Chondrocyte (in vitro differentiated cells): ENCODE measurements around the gene FCRL3. TPM values are rescaled to one million over a fixed set of nuclear protein-coding genes. Genes with fewer than 3 reads are reported as not detected.

Experiments used
- DNase-seq: peaks from one replicate; pipeline ENCODE4 v3.0.0; 2021; ENCODE audit warnings: mixed read lengths, low spot score
- H3K27ac Mint-ChIP-seq: one replicate; pipeline ENCODE4 v1.8.0; 2021; ENCODE audit warnings: mild to moderate bottlenecking, moderate library complexity, mixed read lengths; ENCODE audit not compliant: unreplicated experiment
- H3K27me3 Mint-ChIP-seq: 2 replicates; pipeline ENCODE4 v1.8.0; 2021; ENCODE audit warnings: low read depth, mixed read lengths
- H3K36me3 Mint-ChIP-seq: 2 replicates; pipeline ENCODE4 v1.8.0; 2021; ENCODE audit warnings: low read depth, mixed read lengths
- H3K4me1 Mint-ChIP-seq: 2 replicates; pipeline ENCODE4 v1.8.0; 2021; ENCODE audit warnings: low read depth, mild to moderate bottlenecking, mixed read lengths
- H3K4me3 Mint-ChIP-seq: one replicate; pipeline ENCODE4 v1.8.0; 2021; ENCODE audit warnings: mild to moderate bottlenecking, moderate library complexity, mixed read lengths; ENCODE audit not compliant: unreplicated experiment
- H3K9me3 Mint-ChIP-seq: 2 replicates; pipeline ENCODE4 v1.8.0; 2021; ENCODE audit warnings: low read depth, mixed read lengths
- total RNA-seq: library from RNA; stranded (reverse); gene quantifications from 3 replicates; pipeline ENCODE4 v1.2.1, GENCODE V29; 2021
- TF ChIP-seq, protein P1 (sequence below): fragments of 200-600 bp; sonication (generic); IDR thresholded peaks from 2 replicates; pipeline ENCODE4 v1.5.0; 2021; ENCODE audit warnings: antibody characterized with exemption, mild to moderate bottlenecking, moderate library complexity

The FCRL3 gene
- total RNA-seq, 1 donor from 2014 or later: not detected

DNA sequence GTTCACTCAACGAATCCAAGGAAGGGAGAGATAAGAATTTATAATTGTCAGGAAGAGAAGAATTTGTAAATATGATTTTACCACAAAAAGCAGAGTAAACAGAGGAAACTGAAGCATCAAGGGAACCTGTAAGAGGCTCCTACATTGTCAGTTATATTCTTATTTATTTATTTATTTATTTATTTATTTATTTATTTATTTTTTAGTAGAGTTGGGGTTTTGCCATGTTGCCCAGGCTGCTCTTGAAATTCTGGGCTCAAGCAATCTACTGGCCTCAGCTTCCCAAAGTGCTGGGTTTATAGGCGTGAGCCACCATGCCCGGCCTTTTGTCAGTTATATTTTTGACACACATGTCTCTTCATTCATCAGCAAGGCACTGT, 47.1 kb downstream of the FCRL3 start:
- TF ChIP-seq, protein P1, sequence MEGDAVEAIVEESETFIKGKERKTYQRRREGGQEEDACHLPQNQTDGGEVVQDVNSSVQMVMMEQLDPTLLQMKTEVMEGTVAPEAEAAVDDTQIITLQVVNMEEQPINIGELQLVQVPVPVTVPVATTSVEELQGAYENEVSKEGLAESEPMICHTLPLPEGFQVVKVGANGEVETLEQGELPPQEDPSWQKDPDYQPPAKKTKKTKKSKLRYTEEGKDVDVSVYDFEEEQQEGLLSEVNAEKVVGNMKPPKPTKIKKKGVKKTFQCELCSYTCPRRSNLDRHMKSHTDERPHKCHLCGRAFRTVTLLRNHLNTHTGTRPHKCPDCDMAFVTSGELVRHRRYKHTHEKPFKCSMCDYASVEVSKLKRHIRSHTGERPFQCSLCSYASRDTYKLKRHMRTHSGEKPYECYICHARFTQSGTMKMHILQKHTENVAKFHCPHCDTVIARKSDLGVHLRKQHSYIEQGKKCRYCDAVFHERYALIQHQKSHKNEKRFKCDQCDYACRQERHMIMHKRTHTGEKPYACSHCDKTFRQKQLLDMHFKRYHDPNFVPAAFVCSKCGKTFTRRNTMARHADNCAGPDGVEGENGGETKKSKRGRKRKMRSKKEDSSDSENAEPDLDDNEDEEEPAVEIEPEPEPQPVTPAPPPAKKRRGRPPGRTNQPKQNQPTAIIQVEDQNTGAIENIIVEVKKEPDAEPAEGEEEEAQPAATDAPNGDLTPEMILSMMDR: no peak
- no peak overlapping the region for H3K27ac Mint-ChIP-seq
- DNase-seq: no peak
- H3K36me3 Mint-ChIP-seq: no peaks in the 10 kb centered on the region
- H3K4me1 Mint-ChIP-seq: no peaks in the 10 kb centered on the region
- H3K9me3 Mint-ChIP-seq: no peaks in the 10 kb centered on the region
- peaks cover 8% of the 10 kb centered on the region for H3K27me3 Mint-ChIP-seq
- H3K4me3 Mint-ChIP-seq: no peak overlapping the region

DNA sequence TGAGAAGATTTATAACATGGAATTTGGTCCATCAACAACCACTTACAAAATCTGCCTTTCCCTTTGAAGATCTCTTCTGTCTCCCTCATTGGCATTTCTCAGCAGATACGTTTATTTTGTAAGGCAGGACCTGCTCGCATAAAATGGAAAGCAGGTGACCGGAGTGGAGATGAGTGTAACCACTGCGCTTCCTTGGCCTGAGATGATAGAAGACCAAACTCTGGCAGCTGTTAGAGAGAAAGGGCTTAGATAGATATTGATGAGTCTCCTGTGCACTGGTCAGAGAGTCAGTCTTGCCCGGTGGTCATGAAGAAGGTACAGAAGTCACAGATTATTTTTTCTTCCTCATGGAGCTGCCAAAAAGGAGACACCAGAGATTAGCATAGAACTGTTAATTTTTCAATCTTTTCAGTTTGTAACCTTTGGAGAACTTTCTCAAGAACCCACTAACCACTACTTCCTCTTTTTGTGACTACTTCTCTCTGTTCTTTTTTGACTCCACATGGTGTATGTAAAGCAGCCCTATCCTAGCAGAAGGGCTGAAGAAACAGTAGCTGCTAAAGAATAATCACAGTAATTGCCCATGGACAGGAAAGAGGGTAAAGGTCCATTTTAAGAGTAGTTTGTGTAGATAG, 47.6 kb downstream of the FCRL3 start:
- Mint-ChIP-seq H3K27me3 (peaks cover 8% of the 10 kb centered on the region), H3K36me3 (no peaks in the 10 kb centered on the region), H3K9me3 (no peaks in the 10 kb centered on the region), H3K4me1 (no peaks in the 10 kb centered on the region), H3K27ac (no peak overlapping the region), H3K4me3 (no peak overlapping the region)
- DNase-seq: no peak
- TF ChIP-seq, protein P1: no peak

DNA sequence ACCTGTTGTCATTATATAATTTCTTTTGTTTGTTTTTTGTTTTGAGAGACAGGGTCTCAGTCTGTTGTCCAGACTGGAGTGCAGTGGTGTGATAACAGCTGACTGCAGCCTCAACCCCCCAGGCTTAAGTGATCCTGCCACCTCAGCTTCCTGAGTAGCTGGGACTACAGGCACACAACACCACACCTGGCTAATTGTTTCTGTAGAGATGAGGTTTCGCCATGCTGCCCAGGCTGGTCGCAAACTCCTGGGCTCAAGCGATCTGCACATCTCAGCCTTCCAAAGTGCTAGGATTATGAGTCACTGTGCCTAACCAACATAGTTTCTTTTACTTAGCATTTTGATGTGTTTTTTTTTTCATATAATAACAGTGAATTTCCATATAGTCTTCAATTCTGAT, 52.3 kb downstream of the FCRL3 start:
- no peak overlapping the region for H3K4me3 Mint-ChIP-seq
- no peaks in the 10 kb centered on the region for H3K9me3 Mint-ChIP-seq
- DNase-seq: no peak
- H3K36me3 Mint-ChIP-seq: no peaks in the 10 kb centered on the region
- TF ChIP-seq, protein P1: no peak
- no peaks in the 10 kb centered on the region for H3K4me1 Mint-ChIP-seq
- no peak overlapping the region for H3K27ac Mint-ChIP-seq
- peaks cover 13% of the 10 kb centered on the region for H3K27me3 Mint-ChIP-seq

DNA sequence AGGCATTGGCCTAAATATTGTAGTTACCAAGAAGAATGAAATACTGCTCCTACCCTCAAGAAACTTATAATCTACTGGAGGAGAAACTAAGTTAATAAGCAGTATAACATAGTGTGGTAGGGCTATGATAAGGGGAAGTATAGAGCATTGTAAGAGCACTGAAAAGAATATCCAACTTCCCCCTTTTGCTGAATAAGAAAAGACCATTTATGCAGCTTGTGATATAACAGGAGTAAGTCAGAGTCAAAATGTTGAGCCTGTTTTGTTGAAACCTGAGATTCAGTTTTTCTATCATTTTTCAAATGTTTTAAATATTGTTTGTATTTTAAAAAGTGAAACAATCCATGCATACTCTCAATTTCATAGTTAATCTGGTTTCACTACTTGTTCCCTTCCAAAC, 54.4 kb downstream of the FCRL3 start:
- no peaks in the 10 kb centered on the region for H3K36me3 Mint-ChIP-seq
- H3K9me3 Mint-ChIP-seq: no peaks in the 10 kb centered on the region
- TF ChIP-seq, protein P1: no peak
- no peak overlapping the region for H3K4me3 Mint-ChIP-seq
- H3K4me1 Mint-ChIP-seq: no peaks in the 10 kb centered on the region
- DNase-seq: no peak
- H3K27ac Mint-ChIP-seq: no peak overlapping the region
- peaks cover 9% of the 10 kb centered on the region for H3K27me3 Mint-ChIP-seq

DNA sequence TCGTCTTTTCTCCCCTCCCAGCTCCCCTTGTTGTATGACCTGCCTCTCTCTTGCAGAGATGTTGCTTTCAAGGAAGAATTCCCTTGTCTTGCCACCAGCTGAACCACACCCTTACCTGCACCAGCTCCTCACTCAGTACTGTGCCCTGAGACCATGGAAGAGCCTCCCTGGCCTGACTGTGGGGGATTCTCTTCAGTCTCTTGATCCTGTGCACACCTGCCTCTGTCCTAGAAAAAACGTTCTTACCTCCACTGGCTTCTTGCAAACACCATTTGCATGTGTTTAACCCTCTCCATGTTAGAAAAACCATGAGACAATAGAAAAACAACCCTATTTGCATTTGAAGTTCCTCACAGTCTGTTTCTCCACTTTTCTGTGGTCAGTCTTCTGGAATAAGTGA, 59.4 kb downstream of the FCRL3 start:
- DNase-seq: no peak
- no peaks in the 10 kb centered on the region for H3K4me1 Mint-ChIP-seq
- H3K27ac Mint-ChIP-seq: no peak overlapping the region
- TF ChIP-seq, protein P1: no peak
- no peaks in the 10 kb centered on the region for H3K9me3 Mint-ChIP-seq
- no peak overlapping the region for H3K4me3 Mint-ChIP-seq
- H3K36me3 Mint-ChIP-seq: no peaks in the 10 kb centered on the region
- peaks cover 10% of the 10 kb centered on the region for H3K27me3 Mint-ChIP-seq
